HG03575 (cell line): ENCODE measurements around the gene MRPL45.

Experiments used
- ATAC-seq: cut with Tn5 transposase; IDR thresholded peaks from one replicate; pipeline ENCODE4 v1.9.1; 2021; ENCODE audit not compliant: unreplicated experiment, insufficient number of reproducible peaks, low FRiP score; ENCODE audit errors: extremely low read depth

MRPL45 gene

GRCh38 chr17:38361694-38362465, 64.9 kb downstream of the MRPL45 start:
- ATAC-seq = no peak

DNA sequence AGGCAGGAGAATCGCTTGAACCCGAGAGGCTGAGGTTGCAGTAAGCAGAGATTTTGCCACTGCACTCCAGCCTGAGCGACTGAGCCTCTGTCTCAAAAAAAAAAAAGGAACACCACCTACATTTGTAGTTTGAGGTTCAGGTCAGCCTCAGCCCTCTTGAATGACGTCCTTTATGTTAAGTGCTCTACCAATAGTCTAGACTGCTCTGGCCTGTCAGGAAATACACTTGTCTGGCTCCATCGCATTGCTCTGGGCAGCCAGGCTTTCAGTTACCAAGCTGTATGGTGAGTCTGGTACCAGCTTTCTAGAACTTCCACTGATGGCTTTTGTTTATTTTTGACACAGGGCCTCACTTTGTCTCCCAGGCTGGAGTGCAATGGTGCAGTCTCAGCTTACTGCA, 66.0 kb downstream of the MRPL45 start:
- no peak for ATAC-seq

DNA sequence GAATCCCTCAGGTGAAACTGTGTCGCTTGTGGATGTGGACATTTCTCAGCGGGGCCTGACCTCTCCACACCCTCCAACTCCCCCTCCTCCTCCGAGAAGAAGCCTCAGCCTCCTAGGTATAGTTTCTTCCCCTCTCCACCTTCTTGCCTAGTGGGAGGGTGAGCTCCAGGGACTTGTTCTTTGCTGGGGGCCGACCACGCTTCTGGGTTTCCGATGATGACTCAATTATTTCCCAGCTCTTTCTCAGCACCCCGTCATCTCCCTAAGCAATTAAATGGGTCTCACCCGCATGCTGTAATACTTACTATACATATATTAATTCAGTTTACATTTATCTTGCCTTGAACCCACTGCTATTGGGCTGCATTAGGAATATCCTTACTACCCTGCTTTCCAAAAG, 67.8 kb downstream of the MRPL45 start:
- no peak for ATAC-seq

DNA sequence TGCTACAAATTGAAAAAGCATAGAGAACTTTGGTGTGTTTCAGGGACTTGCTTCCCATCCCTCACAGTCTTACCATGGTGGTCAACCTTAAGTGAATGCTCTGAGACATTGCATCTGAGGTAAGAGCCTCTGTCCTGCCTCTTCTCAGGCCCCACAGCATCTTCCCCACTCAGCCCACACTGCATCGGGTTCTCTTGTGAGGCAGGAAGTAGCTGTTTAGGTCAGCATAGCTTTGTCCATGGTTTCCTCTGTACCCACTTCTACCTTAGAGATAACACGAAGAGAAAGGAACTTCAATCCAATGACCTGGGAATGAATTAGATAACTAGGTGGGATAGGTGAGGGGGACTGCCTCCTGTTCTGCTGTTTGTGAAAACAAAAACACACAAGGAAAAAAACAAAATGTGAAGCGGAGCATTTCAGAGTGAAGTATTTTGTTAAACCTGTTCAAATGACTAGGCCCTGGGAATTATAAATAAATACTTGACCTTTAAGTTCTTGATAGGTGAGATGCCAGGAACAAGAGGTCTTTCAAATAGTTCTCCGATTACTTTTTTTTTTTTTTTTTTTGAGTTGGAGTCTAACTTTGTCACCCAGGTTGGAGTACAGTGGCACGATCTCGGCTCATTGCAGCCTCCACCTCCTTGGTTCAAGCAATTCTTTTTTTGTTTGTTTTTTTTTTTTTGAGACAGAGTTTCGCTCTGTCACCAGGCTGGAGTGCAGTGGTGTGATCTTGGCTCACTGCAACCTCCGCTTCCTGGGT, 72.3 kb downstream of the MRPL45 start:
- ATAC-seq = no peak
